C4-2B (cell line): ENCODE results near the gene ACSM4.

Experiments
- ZFX ChIP-seq: fragments of 450-650 bp; IDR thresholded peaks from 2 replicates; pipeline ENCODE4 v1.6.1; 2017
- TF ChIP-seq, protein P1 (sequence below): fragments of 450-650 bp; conservative IDR thresholded peaks from 2 replicates; pipeline ENCODE4 v1.5.1; 2017; ENCODE audit warnings: mild to moderate bottlenecking

- TF ChIP-seq, protein P1, sequence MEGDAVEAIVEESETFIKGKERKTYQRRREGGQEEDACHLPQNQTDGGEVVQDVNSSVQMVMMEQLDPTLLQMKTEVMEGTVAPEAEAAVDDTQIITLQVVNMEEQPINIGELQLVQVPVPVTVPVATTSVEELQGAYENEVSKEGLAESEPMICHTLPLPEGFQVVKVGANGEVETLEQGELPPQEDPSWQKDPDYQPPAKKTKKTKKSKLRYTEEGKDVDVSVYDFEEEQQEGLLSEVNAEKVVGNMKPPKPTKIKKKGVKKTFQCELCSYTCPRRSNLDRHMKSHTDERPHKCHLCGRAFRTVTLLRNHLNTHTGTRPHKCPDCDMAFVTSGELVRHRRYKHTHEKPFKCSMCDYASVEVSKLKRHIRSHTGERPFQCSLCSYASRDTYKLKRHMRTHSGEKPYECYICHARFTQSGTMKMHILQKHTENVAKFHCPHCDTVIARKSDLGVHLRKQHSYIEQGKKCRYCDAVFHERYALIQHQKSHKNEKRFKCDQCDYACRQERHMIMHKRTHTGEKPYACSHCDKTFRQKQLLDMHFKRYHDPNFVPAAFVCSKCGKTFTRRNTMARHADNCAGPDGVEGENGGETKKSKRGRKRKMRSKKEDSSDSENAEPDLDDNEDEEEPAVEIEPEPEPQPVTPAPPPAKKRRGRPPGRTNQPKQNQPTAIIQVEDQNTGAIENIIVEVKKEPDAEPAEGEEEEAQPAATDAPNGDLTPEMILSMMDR = no peak
- TF ChIP-seq ZFX = no peak
Observed at GRCh38 chr12:7339675-7340074, 35.8 kb downstream of the ACSM4 start.
